NCI-H128 (cell line): ENCODE data around the gene GPR171.
A peak's percentile ranks its signal among the peaks of the same experiment; 100 is the strongest.
"Not testable (repeated sequence)": the region's sequence is repeated elsewhere in the genome, so short reads cannot be mapped to it uniquely, and the experiment has no call there.

Source experiments
- DNase-seq: peaks from one replicate; lab custom pipeline; 2025; ENCODE audit not compliant: unreplicated experiment; lab: John Stamatoyannopoulos, UW

The GPR171 gene, protein sequence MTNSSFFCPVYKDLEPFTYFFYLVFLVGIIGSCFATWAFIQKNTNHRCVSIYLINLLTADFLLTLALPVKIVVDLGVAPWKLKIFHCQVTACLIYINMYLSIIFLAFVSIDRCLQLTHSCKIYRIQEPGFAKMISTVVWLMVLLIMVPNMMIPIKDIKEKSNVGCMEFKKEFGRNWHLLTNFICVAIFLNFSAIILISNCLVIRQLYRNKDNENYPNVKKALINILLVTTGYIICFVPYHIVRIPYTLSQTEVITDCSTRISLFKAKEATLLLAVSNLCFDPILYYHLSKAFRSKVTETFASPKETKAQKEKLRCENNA

DNA sequence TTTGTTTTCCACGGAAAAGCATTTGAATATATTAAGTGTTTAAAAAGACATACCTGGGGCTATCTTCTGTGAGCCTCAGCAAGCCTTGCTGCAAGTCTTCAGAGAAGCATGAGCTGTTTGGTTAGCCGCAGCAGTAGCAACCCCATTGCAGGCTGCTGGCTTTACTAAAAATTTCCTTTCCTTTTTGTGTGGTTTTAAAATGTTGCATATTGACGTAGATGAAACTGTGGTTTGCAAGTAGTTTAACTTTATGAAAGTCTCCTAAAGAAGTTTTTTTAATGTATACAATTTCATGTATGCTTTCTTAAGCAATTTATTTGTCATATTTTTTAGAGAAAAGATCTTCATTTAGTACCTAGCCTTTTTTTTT, at the start of gene GPR171:
GPR171 (minus strand) TSS at position 166 of the 370 bp plus-strand sequence. CDS start 3,830 bp downstream, outside the sequence.
- DNase-seq, result no peak

DNA sequence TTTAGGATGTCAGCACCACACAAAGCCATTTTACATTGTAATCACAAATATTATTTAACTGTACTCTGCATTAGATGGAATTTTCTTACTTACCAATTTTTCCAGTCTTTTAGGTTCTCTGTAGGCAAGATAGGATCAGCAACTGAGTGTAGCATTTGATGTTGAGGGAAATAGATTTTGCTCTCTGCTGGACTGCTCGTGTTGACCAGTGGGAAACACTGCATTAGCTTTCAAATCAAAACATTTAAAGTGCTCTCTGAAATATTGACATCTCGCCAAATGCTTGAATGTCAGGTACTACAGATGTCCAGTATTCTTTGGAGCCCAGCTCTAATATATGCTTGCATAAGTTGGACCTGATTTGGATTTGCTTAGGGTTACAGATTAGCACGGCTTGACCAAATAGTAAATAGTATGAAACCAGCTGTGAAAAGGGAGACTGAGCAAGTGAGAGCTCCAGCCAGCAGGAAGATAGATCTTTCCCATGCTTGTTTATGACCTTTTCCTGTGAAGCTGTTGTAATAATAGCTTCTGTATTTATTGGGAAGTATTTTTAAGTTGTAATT, 45.8 kb upstream of the GPR171 start:
- DNase-seq, result no peak

DNA sequence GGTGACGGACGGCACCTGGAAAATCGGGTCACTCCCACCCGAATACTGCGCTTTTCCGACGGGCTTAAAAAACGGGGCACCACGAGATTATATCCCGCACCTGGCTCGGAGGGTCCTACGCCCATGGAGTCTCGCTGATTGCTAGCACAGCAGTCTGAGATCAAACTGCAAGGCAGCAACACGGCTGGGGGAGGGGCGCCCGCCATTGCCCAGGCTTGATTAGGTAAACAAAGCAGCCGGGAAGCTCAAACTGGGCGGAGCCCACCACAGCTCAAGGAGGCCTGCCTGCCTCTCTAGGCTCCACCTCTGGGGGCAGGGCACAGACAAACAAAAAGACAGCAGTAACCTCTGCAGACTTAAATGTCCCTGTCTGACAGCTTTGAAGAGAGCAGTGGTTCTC, 39.0 kb upstream of the GPR171 start:
- DNase-seq, result not testable (repeated sequence)

DNA sequence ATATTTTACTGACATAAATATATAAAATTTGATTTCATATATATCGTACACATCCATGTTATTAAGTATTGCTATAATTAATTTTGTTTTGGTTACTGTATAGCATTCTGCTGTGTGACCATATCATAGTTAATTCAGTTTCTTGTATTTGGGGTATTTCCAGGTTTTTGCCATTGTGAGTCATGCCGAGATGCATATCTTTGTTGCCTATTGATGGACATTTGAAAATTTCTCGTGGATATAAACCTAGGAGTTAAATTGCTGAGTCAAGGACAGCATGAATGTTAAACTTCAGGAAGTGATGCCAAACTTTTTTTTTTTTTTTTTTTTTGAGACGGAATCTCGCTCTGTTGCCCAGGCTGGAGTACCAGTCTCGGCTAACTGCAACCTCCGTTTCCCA, 33.7 kb upstream of the GPR171 start:
- DNase-seq, result no peak

DNA sequence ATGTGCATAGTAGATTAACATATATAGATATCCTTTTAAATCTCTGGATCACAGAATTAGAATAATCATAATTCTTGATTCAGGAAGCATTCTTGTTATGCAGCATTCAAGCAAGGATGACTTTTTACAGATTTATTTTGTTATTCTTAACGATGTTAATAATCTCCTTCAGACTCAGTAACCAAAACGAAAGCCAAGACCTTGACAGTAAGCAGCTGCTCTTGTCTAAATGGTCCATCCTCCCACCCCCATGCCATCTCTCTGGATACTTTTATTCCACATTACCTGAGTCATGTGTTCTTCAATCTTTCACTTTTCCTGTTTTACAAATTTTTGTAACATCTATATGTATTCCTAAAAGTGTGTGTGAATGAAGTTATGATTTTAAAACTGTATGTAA, 33.3 kb upstream of the GPR171 start:
- no peak for DNase-seq

DNA sequence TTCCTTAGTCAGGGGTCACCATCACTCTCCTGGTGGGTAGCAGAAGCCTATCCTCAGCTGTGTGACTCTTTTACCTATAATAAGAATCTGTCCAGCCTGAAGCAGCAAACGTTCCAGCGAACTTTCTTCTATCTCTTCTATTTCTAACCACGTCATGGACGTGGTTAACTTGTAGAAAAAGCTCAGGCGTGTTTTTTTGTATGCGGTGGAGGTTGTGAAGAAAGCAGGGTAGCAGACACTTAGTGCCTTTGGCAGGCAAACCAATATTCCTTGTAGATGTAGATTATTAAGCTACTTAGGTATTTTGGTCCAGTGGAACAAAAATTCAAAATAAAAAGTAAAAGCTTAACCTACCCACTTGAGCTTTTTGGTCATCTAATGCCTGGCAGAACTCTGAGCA, 31.8 kb upstream of the GPR171 start:
- no peak for DNase-seq

DNA sequence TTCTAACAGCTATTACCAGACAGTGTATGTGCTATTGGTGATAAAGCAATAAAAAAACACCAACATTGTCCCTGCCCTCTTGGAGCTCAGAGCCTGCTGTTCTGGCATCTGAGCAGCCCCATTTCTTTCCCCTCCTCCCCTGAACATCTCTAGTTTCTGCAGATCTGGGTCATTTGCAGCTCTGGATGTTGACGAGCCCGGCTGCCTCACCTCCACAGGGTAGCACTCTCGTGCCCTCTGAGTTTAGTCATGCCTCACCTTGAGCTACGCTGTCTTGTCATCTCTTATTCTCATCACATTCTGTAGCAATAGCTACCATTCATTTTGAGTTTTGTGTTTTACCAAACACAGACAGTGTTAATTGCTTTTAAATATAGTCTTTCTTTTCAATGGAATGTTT, 30.0 kb upstream of the GPR171 start:
- no peak for DNase-seq

DNA sequence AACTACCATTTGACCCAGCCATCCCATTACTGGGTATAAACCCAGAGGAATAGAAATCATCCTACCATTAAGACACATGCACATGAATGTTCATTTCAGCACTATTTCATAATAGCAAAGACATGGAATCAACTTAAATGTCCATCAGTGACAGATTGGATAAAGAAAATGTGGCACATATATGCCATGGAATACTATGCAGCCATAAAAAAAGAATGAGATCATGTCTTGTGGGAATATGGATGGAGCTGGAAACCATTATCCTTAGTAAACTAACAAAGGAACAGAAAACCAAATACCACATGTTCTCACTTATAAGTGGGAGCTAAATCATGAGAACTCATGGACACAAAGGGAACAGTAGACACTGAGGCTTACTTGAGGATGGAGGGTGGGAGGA, 29.4 kb upstream of the GPR171 start:
- DNase-seq, result not testable (repeated sequence)

DNA sequence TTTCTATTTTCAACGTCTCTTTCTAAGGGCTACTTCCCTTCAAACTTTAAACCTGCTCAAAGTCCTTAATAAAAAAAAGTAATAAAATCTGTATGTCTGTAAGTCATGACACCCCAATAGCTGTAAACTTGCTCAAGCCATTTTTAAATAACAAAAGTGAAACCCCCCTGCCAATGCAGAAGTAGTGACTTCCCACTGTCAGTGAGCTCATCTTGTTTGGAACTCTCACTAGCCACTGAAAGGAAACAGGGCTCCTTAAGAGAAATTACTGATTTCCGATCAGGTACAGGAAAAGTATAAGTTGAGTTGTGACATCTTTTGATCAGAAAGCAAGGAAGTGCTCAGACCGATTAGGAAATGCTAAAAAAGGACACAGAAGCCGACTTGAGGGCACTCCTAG, 27.6 kb upstream of the GPR171 start:
- DNase-seq, result no peak

DNA sequence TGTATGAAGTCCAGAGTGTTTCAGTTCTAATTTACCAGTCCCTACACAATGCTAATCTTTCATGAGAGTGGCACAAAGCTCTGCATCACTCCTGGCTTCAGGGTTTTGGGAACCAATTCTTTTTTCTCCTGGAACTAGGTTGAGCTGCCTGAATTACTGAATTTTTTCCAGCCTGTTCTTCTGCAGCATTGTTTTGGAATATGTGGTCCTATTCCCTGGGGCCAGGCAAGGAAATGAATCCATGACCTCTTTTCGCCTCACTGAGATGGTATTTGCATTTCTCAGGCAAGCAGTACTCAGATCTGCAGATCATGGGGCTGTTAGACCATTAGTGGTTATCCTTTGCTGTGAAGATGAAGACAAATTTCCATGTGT, 25.6 kb upstream of the GPR171 start:
- no peak for DNase-seq

DNA sequence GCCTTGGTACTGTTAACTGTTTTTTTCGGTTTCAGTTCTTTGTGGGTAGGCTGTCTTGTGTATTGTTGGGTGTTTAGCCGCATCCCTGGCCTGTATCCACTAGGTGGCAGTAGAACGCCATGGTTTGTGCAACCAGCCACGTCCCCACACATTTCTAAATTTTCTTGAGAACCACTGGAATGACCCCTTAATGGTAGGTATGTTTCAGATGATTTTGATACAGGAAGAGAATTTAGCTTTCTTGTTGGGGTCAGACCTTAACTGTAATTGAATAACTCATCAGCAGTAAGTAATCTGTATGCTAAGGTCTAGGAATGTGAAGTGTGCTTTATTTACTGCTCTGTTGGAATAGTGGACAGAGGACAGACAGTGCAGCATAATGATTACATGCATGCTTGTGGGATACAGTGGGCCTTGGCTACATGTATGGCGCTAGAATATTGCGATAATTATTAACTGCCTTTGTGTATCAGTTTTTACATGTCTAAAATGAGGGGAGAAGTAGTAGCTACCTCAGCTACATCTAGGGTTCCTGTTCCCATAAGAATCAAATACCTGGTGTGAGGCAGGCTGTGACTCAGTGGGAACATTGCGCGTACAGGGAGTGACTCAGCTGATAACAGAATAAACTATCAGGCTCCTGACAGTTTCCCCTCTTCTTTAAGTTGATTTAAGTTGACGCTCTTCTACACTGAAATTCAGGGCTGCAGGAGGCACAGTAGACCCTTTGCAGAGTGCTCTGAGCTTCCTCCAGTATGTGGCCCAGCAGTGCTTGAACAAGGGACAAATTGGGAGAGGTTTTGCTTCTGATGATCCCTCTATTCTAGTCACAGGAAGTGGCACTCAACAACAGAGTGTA, 25.0 kb upstream of the GPR171 start:
- DNase-seq, result peak; percentile 34

DNA sequence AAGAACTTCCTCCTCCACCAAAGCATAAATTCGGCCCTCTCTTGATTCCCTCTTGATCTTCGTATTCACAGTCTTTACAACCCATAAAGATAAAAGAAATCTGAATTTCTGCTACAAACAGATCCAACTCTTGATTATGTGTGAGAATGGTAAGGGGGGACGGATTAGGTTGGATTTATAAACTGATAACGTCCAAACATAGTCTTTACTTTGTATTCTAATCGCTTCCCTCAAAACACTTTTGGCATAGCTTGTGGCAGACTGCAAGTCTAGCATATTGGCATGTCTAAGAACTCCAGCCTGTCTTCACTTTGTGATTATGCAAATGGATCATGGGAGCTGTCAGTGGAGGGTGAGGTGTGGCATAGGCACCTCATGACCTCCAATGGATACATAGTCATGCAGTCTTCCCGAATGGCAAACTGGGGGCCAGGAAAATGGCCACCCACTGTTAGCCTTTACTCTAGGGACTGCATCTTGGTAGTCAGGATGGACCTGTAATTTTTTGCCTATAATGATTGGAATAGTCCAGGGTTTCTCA, 24.3 kb upstream of the GPR171 start:
- DNase-seq, result no peak

DNA sequence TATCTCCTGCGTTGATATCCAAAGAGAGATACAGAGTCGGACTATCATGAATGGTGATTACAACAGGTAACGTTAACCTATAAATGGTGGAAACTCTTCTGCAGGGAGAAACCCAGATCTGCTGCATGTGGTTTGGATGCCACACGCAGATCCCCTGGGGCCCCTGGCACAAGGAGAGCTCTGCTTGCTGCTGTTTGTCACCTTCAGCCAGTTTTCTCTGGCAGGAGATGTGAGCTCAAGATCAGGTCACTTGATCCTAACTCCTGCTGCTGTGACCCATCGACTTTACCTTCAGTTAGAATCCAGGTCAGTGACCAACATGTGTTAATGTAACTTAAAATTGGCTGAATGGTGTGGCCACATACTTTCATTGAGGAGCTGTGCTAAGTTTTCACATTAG, 23.8 kb upstream of the GPR171 start:
- DNase-seq, result no peak

DNA sequence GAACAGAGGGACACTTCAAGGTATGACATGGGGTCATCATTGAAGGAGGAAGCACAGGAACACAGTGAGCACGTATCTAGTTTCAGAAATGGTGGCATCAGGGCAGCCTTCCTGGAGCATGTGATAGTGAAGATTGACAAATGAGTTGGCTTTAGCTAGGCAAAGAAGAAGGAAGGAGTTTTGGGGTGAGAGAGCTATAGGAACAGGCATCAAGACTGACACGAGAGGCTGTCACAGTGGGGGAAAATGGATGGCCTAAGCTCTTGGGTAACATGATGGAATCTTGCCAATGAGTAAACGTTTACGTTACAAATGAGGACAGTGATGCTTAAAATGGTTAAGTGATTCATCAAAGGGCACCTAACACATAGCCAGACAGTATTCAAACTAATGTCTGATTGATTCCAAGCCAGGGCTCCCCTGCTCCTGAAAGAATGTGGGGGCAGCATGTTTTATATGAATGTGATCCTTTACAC, 23.1 kb upstream of the GPR171 start:
- DNase-seq, result no peak

DNA sequence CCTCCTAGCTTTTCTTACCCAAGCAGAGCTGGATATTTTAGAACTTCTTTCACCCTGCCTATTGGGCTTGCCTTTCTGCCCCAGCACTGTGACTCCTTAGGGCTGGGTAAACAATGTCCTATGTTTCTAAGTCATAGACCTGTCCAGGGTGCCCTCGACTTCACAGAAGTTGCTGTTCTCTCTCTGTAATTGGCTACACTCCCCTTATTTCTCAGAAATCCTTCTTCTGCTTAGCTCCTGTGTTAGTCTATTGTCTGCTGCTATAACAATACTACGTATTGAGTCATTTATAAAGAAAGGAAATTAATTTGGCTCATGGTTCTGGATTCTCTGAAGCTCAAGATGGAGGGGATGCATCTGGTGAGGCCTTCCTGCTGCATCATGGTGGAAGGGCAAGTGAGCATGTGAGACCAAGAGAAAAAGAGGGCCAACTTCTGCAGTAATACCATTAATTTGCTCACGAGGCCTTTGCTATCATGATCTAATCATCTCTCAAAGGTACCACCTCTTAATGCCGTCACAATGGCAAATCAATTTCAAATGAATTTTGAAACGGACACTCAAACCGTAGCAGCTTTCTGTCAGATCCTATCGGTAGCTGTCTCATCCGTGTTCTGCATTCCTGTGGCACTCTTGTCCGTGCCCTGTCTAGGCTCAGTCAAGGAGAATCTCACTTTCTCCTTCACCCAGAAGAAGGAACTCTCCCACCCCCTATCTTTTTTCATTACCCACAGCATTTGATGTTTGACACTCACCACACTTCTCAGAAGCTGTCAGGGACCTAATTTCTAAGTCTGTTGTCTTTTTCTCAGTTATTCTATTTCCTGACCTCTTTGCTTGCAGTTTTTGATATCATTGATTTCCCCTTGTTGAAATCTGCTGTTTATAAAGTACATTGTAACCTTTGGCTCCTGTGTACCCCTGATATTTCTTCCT, 22.3 kb upstream of the GPR171 start:
- DNase-seq, result no peak

DNA sequence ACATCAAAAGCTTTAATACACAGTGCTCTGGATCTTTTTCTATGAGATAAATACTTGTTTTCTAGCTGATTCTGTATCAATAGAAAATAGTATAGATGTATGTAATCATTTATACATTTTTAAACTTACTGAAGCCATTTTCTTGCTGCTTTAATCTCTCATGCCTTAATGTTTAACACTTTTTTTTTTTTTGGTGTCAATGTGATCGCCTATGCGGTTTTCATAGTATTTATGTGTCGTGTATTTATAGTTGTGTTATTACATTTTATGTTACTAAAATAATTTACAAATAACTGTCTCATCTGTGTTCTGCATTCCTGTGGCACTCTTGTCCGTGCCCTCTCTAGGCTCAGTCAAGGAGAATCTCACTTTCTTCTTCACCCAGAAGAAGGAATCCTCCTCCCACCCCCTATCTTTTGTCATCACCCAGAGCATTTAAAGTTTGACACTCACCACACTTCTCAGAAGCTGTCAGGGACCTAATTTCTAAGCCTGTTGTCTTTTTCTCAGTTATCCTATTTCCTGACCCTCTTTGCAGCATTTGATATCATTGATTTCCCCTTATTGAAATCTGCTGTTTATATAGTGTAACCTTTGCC, 21.4 kb upstream of the GPR171 start:
- DNase-seq, result no peak

DNA sequence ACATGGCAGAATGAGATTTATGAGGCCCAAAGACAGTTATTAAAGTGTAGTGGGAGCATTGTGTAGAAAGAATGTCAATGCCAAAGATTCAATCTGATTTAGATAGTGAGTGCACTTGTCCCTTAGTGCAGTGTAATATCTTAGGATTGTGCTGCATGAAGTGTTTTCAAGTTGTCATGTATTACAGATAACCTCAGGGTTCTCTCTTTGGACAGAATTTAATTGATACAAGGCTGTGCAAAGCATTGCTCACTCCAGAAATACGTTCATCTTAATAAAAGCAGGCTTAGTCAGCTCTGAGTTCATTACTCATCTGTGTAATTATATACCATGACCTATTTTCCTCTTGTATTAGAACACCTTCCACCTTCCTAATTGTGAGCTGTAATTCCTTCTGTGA, 16.0 kb upstream of the GPR171 start:
- no peak for DNase-seq

DNA sequence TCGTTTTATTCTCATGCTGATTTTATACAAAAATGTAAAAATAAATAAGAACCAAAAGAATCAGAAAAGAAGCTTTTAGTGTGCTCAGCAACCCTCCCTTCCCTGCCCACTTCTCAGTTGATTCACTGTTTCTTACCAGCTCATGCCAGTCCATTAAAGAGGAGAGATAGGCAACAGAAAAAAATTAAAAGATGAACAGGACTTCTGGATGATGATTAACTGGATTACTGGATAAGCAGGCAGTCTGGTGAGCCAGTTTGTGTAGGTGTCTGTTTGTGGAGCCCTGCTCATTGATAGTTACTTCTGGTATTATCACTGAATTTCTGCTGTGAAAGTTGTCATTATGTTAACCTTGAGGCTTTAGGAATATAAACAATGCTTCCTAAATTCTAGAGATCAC, 15.1 kb upstream of the GPR171 start:
- DNase-seq, result no peak

DNA sequence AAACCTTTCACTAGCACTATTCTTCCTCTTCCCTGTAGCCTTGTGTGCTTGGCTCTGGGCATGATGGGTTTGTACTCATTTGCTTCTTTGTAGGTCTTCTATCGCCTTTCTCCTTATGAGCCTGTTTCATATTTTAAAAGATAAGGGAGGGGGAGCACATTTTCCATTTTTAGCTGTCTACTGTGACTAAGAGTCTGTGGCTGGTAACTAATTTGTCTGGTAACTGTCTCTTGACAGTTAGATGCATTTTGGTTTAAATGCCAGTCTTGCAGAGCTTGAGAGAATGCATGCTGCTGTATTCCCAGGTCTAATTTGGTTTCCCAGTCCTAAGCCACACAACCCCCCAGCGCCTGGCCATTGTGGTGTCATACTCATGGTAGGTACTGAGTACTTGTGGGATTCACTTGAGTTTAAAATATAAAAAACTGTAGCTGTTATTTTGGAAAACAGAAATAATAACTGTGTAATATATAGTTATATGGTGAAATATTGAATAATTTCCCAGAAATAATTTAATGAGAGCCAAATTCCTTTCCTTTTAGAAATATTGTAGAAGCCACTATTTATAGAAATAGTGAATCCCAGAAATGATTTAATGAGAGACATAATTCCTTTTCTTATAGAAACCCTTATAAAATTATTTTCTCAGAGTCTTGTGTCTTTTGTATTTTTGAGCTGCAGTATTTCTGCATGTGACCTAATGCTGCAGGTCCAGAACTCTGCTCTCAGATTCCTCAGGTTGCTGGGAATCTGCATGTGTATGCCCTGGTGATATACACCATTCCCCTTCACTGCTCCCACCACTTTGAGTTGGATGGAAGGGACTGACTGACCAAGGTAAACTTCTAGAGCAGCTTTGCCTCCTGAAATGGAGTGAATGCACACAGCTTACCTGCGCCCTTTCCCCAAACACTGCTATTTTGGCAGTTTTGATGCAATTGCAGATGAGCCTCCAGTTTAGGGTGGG, 13.9 kb upstream of the GPR171 start:
- DNase-seq, result no peak
